HG03095 (cell line): Measurements from ENCODE around the gene POMZP3.
"Not testable (repeated sequence)": the region's sequence is repeated elsewhere in the genome, so short reads cannot be mapped to it uniquely, and the experiment has no call there.

ENCODE experiments used
- ATAC-seq: cut with Tn5 transposase; IDR thresholded peaks from one replicate; pipeline ENCODE4 v1.9.1; 2021; ENCODE audit warnings: moderate library complexity; ENCODE audit not compliant: unreplicated experiment

The POMZP3 gene

DNA sequence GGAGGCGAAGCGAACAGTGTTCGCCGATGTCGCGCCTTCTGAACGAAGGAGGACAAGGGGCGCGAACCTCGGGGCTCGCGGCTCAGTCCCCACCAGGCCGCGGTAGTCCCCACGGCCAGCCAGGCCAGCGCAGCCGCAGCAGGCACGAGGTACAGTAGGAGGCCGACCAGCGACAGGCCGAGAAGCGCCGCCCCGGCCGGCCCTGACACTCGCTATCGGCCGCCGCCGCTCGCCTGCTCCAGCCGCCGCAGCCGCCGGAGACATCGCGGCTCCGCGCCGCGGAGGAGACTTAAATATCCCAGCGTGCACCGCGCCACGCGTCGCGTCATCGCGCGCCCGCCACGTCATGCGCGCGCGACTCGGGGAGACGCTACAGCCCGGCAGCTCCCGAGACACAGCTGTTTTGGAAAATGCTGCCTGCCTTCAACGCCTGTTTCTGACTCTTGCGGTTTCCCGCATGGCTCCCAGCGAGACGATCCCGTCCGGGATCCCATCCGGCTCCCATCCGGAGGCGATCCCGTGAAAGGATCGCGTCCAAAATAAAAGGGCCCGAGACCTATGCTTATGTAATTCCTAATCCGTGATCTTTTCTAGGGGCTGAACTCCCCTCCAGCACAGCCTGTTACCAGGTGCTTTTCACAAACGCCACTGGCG, at the start of gene POMZP3:
POMZP3 (minus strand) TSS at position 291 of the 654 bp plus-strand sequence. CDS start 1,215 bp downstream, outside the sequence.
- ATAC-seq = peak; percentile 77

GRCh38 chr7:76675783-76676182, 48.7 kb upstream of the POMZP3 start:
- ATAC-seq = not testable (repeated sequence)

DNA sequence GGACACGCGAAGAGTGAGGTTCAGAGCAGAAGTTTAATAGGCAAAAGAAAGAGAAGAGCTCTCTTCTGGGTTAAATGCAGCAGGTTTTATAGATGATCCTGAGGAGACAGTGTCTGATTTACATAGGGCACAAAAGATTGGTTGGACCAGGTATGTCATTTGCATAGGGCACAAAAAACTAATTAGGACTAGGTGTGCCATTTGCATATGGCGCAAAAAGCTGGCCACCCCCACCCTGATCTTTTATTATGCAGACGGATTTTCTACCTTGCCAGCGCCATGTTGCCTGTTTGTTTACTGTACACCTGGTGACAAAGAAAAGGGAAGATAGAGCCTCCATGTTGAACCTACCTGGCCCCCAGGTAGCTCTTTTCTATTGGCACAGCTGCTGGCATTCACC, 46.3 kb upstream of the POMZP3 start:
- not testable (repeated sequence) for ATAC-seq

GRCh38 chr7:76659212-76659611, 32.1 kb upstream of the POMZP3 start:
- not testable (repeated sequence) for ATAC-seq

GRCh38 chr7:76656425-76656824, 29.3 kb upstream of the POMZP3 start:
- not testable (repeated sequence) for ATAC-seq

DNA sequence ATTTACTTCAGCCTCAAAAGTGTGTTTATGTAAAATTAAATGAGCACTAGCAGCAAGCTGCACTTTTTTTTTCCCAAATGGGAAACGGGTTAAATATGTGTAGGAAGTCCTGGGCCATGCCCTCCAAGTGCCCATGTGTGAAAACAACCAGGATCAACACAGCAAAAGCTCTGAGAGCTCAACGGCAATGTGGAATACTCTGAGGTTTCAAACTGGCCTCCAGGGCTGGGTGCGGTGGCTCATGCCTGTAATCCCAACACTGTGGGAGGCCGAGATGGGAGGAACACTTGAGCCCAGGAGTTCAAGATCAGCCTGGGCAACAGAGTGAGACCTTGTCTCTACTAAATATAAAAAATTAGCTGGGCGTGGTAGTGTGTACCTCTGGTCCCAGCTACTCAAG, 15.5 kb upstream of the POMZP3 start:
- ATAC-seq = not testable (repeated sequence)

DNA sequence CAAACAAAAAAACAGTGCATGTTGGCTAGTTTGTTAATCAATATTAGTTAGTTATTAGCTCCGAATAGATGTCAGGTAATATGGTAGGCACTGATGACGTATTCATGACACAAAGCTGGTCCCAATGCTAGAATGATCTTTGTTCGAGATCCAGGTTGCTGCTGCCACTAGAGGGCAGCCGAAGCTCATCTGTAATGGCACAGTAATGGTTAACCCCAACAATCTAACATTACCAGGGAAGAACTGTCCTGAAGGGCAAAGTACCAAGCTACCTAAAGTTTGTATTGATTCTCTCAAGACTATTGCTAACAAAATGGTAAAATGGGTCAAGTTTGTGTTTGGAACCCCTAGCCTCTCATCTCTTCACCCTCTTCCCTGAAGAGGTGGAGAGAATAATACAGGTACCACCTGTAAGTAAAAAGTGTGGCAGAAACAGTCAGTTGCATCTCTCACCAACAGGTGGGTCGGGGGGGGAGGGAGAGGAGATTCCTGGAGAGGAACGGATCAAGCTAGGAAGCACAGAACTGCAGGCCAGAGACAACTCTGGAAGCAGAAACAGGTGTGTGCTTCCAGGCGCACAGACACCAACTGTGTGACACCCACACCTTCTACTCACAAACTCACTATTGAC, 10.1 kb upstream of the POMZP3 start:
- peak; percentile 96 for ATAC-seq

DNA sequence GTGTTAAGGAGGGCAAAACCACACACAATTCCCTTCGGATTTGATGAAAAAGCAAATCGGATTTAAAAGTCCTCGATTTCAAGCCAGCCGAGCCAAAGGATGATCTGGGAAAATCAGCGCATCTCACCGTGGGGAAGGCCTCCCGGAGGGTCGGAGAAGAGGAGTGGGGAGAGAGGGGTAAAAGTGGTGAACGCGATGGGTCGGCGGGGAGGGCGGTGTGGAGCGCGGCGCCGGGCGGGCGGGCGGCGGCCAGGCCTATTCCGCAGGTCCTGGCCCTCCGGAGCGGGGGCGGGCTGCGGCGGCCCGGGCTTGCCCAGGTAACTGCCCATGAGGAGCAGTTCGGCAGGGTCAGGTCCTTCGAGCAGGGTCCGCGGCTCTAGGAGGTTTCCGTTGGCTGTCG, 498 bp downstream of the POMZP3 start:
- ATAC-seq = peak; percentile 47

- ATAC-seq = not testable (repeated sequence)
Observed at GRCh38 chr7:76619439-76620190, 7.5 kb downstream of the POMZP3 start.

DNA sequence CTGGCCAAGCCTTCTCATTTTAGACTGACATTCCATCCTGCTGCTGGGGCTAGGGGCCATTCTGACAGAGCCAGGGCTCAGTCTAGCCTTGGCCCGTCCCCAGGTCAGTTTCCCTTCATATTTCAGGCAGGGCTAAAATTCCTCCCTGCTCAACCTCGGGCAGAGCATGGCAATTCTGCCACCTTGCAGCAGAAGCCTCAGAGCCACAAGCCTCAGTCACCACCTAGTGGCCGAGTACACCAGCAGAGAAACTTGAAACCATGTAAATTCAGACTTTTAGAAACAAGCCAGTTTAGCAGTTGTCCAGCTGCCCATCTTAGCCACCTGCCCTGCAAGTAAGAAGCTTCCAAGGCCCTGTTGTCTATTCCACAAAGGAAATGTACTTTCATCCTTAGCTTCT, 13.3 kb downstream of the POMZP3 start:
- not testable (repeated sequence) for ATAC-seq

GRCh38 chr7:76612232-76612631, 14.8 kb downstream of the POMZP3 start:
- not testable (repeated sequence) for ATAC-seq

DNA sequence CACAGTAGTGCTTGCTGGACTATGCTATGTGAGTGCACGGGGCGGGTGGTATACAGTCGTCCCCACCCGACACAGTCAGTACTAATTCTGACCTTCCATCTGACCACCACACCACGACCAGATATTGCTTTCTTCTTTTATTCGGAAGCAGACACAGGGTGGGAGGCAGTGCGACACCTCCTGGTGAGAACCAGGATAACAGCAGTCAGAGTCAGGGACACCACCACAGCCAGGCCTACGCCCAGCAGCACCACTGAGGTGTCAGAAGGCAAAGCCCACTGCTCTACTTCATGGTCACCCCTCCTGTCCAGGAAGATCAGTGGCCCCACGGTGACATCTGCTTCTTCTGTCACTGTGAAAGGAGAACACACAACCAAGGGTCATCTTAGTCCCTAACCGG, 17.2 kb downstream of the POMZP3 start:
- peak; percentile 36 for ATAC-seq

- not testable (repeated sequence) for ATAC-seq
Observed at GRCh38 chr7:76608469-76608868, 18.6 kb downstream of the POMZP3 start.

- peak; percentile 96 for ATAC-seq
Observed at GRCh38 chr7:76606027-76606426, 21.1 kb downstream of the POMZP3 start.

DNA sequence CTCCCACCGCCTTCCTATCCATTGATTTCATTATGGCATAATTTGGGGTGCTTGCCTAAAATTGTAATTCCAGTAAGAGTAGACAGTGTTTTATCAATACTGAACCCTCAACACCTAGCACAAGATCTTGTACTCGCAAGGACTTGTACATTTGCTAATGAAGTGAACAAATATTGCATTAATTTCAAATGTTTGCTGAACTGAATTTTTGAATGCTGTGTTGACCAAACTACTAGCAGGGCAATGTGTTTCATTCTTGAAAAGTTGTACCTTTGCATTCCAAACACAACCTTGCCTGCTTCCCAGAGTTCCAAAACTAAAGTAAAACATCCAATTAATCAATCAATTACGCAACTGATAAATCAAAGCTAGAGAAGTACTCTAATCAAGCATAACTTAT, 26.4 kb downstream of the POMZP3 start:
- ATAC-seq = not testable (repeated sequence)

DNA sequence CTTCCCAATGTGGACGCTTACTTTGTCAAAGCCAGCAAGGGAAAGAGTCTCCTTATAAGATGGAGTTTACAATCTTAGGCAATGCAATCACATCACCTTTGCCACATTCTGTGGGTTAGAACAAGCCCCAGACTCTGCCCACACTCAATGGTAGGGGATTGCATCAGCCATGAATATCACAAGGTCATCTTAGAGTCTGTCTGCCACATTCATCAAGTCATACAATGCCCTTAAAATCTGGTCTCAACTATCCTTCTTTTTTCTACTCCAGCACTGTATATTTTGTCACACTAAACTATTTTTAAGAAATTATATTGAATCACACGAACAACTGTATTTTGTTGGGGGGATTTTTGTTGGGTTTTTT, 27.0 kb downstream of the POMZP3 start:
- not testable (repeated sequence) for ATAC-seq

DNA sequence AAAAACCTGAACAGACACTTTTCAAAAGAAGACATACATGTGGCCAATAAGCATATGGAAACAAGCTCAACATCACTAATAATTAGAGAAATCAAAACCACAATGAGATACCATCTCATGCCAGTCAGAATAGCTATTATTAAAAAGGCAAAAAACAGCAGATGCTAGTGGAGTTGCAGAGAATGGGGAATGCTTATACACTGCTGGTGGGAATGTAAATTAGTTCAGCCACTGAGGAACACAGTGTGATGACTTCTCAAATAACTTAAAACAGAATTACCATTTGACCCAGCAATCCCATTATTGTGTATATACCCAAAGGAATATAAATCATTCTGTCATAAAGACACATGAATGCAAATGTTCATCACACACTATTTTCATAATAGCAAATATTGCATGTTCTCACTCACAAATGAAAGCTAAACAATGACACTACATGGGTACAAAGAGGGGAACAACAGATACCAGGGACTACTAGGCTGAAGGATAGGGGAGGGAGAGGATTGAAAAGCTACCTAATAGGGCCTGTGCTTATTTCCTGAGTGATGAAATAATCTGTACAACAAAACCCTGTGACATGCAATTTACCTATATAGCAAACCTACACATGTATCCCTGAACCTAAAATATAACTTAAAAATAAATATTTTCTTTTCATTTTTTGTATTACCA, 28.4 kb downstream of the POMZP3 start:
- ATAC-seq = not testable (repeated sequence)

DNA sequence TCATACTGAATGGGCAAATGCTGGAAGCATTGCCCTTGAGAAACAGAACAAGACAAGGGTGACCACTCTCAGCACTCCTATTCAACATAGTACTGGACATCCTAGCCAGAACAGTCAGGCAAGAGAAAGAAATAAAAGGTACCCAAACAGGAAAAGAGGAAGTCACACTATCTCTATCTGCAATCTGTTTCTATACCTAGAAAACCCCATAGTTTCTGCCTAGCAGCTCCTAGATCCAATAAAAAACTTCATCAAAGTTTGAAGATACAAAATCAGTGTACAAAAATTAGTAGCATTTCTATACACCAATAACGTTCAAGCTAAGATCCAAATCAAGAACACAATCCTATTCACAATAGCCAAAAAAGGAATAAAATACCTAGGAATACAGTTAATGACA, 29.8 kb downstream of the POMZP3 start:
- ATAC-seq = not testable (repeated sequence)

DNA sequence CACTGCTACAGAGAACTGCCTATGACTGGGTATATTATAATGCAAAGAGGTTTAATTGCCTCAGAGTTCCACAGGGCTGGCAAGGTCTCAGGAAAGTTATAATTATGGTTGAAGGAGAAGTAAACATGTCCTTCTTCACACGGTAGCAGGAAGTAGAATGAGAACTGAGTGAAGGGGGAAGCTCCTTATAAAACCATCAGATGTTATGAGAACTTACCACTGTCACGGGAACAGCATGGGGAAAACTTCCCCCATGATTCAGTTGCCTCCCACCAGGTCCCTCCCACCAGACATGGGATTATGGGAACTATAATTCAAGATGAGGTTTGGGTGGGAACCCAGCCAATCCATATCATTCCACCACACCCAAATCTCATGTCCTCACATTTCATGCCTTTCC, 34.4 kb downstream of the POMZP3 start:
- not testable (repeated sequence) for ATAC-seq

DNA sequence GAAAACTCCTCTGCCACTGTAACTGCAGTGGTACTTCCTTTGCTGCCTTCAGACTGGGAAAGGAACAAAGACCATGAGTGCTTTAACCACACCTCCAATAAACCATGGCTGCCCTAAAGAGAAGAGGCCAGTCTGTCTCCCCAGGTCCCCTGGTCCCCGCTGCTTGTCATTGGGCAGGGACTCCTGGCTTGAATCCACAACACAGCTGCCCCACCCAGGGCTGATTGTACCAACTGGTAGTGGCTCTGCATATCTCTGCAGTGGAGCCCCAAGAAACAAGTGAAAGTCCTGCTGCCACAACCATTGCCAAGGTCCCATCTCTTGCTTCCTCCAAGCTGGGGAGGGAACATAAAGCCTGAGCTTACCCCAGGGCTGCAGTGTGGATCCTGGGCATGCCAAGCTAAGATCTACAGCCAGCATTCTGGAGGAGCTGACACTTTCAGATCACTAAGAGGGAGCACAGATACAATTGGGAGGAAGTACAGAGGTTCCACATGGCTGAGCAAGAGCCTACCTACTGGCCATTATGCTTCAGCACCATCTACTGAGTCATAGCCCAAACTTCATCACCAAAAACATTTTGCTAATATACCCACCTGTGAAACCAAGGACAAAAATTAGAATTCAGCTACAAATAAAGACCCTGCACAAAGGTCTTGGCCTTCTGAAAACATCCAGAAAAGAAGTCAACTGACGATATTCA, 35.3 kb downstream of the POMZP3 start:
- peak; percentile 73 for ATAC-seq

DNA sequence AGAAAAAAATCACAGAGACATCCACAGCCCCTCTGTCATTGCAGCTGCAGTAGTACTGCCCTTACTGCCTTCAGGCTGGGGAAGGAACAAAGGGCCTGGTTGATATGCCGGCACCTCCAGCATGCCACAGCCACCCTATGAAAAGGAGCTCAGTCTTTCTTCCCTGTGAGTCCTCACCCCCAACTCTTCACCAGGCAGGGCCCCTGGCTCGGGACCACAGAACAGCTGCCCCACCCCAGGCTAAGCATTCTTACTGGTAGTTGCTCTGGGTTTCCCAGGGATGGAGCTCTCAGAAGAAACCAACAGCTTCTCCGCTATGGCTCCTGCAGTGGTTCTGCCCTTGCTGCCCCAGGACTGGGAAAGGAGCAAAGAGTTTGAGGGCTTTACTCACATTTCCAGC, 36.0 kb downstream of the POMZP3 start:
- not testable (repeated sequence) for ATAC-seq
